ENCODE data around the gene INPP5A. TPM values are rescaled to one million over a fixed set of nuclear protein-coding genes. Genes with fewer than 3 reads are reported as not detected.
A peak's percentile ranks its signal among the peaks of the same experiment; 100 is the strongest.

INPP5A gene
- total and polyA plus RNA-seq, 7 donors: 17.6 to 132 (median 100) TPM

DNA sequence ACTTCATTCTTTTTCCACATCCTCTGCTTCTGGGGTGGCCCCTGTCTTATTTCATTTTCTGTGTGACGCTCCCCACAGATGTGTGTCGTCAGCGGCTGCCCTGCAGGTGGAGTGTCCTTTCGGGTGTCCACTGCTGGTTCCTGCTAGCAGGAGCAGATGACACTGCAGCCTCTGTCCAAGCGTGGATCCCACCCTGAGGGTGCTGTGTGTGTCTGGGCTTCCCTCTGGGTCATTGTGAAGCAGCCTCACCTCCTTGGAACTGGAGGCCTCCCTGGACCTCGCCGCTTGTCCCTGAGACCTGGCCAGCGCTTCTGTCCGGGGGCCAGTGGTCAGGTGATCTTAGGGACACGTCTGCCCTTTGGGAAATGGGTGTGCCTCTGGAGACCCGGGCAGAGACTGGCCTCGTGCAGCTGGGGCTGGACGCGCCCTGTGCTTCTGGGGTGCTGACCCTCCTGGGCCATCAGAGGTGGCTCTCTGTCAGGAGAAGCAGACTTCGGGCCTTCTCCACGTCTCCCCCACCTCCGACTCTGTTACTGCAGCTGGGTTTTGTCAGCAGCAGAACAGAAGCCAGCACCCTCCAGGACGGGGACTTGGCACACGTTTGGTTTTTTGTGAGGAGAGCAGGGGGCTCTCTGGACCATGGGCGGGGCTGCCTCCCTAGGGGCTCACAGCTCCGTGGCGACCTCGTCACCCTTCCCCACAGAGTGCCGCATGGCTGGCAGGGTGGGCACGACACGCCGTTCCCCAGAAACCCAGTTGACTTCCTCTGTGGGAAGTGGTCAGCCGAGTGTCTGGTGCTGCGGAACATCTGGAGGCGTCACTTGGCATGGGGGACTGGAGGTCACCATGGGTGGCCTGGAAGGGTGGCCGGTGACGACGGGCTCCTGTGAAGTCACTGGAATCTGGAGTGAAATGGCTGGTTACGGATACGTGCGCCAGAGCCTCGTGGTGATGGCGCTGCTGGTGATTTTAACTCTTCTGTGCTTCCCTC is 48.4 kb downstream of the INPP5A start:
- 72 to 85% methylated on average over 38 of the region's 38 CpGs for WGBS, 2 donors

DNA sequence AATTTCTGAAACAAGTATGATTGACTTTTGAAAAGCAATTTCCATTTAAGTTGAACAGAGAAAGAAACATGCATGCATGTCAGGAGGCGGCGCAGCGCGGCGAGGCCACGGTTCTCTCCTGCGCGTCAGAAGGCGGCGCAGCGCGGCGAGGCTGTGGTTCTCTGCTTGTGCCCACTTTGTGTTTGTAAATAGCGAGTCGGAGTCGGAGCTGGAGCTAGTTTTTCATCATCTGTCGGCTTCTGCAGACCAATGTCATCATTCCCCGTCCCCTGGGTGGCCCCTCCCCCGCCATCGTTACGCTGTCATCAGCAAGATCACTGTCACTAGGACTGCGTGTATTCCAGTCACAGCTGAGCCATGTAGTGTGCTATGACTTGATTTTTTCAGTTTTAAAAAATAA is 49.2 kb downstream of the INPP5A start:
- peak; percentile 60 for DNase-seq
- H3K27me3 ChIP-seq: no peaks in the 10 kb centered on the region
- H3K4me1 ChIP-seq: peaks cover 0 to 94% (median 83%) of the 10 kb centered on the region in 4 donors
- H3K4me3 ChIP-seq: no peak overlapping the region
- 95 to 96% methylated on average over 22 of the region's 22 CpGs for WGBS, 2 donors
- peak overlapping the region; percentile 71 to 84 (median 80) for H3K27ac ChIP-seq
- H3K9me3 ChIP-seq: no peaks in the 10 kb centered on the region
- H3K36me3 ChIP-seq: no peaks in the 10 kb centered on the region
- TF ChIP-seq EP300 (IDR thresholded peaks at IDR 0.05) (no peak), POLR2AphosphoS5 (IDR thresholded peaks at IDR 0.05) (no peak), POLR2A (IDR thresholded peaks at IDR 0.05) (no peak)
- TF ChIP-seq, protein P1, sequence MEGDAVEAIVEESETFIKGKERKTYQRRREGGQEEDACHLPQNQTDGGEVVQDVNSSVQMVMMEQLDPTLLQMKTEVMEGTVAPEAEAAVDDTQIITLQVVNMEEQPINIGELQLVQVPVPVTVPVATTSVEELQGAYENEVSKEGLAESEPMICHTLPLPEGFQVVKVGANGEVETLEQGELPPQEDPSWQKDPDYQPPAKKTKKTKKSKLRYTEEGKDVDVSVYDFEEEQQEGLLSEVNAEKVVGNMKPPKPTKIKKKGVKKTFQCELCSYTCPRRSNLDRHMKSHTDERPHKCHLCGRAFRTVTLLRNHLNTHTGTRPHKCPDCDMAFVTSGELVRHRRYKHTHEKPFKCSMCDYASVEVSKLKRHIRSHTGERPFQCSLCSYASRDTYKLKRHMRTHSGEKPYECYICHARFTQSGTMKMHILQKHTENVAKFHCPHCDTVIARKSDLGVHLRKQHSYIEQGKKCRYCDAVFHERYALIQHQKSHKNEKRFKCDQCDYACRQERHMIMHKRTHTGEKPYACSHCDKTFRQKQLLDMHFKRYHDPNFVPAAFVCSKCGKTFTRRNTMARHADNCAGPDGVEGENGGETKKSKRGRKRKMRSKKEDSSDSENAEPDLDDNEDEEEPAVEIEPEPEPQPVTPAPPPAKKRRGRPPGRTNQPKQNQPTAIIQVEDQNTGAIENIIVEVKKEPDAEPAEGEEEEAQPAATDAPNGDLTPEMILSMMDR (IDR thresholded peaks at IDR 0.05): no peak
- intact Hi-C loops (cut with DNase I): no loop called here

More for the DNA sequence above, 48.4 kb downstream of the INPP5A start:
- H3K4me1 ChIP-seq: peaks cover 0 to 87% (median 76%) of the 10 kb centered on the region in 4 donors
- DNase-seq: peak; percentile 79
- H3K36me3 ChIP-seq: no peaks in the 10 kb centered on the region
- peak overlapping the region in 1 of 4 donors; percentile 2 for H3K4me3 ChIP-seq
- no peaks in the 10 kb centered on the region for H3K27me3 ChIP-seq
- peak in 1 of 4 donors; percentile 12 for TF ChIP-seq EP300 (IDR thresholded peaks at IDR 0.05)
- TF ChIP-seq, protein P1 (IDR thresholded peaks at IDR 0.05): no peak
- TF ChIP-seq POLR2AphosphoS5 (IDR thresholded peaks at IDR 0.05): peak in 2 of 4 donors; percentile 67 to 78
- intact Hi-C loops (cut with DNase I): no loop called here
- peak overlapping the region; percentile 71 to 84 (median 80) for H3K27ac ChIP-seq
- no peaks in the 10 kb centered on the region for H3K9me3 ChIP-seq

DNA sequence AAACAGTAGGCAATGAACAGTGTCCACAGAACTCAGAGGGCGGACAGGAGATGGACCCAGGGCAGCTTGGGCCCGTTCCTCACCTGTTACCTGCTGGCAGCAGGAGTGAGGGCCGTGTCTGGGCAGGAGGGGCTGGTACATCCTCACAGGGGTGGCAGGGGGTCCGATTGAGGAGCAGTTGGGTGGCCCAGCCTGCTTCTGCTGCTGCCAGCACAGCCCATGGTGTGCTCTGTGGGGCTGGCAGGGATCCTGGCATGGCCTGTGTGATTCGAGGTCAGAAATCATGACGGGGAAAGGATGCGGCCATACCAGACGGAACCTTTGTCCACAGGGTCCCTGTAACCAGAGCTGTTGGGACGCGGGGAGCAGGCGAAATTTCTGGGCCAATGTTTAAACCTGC is 49.6 kb downstream of the INPP5A start:
- DNase-seq: peak; percentile 64
- intact Hi-C loops (cut with DNase I): no loop called here
- WGBS, 2 donors: 95 to 96% methylated on average over 11 of the region's 11 CpGs
- H3K36me3 ChIP-seq: no peaks in the 10 kb centered on the region
- no peaks in the 10 kb centered on the region for H3K27me3 ChIP-seq
- H3K9me3 ChIP-seq: no peaks in the 10 kb centered on the region
- no peak overlapping the region for H3K4me3 ChIP-seq
- H3K4me1 ChIP-seq: peaks cover 0 to 98% (median 87%) of the 10 kb centered on the region in 4 donors
- H3K27ac ChIP-seq: peak overlapping the region; percentile 71 to 84 (median 80)
- TF ChIP-seq EP300 (IDR thresholded peaks at IDR 0.05): no peak
- no peak for TF ChIP-seq POLR2A (IDR thresholded peaks at IDR 0.05)
- TF ChIP-seq POLR2AphosphoS5 (IDR thresholded peaks at IDR 0.05): no peak

DNA sequence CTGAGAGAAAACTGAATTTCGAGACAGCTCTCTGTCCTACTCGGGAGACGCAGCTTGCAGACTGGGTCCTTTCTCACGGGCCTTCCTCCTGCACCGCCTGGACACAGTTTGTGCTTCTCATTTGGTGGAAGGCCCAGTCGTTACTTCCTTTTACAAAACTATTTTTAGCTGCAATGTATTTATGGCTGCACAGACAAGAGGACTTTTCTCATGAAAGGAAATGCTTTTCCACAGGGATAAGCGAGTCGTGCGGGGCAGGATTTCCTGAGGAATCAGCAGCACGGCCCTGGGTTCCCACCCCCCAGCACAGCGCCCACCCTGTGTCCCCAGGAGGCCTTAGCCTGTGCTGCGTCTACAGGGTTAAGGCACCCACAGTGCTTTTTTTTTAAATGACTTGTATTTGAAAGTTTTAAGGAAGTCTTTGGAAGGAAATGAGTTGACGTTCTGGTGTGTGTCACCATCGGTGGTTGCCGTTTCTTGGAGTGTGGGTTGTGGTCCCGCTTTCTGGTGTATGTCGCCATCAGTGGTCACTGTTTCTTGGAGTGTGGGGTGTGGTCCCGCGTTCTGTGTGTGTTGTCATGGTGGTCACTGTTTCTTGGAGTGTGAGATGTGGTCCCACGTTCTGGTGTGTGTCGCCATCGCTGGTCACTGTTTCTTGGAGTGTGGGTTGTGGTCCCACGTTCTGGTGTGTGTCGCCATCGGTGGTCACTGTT is 50.9 kb downstream of the INPP5A start:
- DNase-seq: peak; percentile 78
- Histone ChIP-seq H3K27me3 (no peaks in the 10 kb centered on the region), H3K36me3 (no peaks in the 10 kb centered on the region), H3K4me3 (peak overlapping the region in 1 of 4 donors; percentile 16), H3K9me3 (no peaks in the 10 kb centered on the region), H3K4me1 (peaks cover 0 to 98% (median 87%) of the 10 kb centered on the region in 4 donors), H3K27ac (peak overlapping the region; percentile 71 to 84 (median 80))
- 42 to 77% methylated on average over 25 of the region's 25 CpGs for WGBS, 2 donors
- peak in 3 of 4 donors; percentile 15 to 37 (median 32) for TF ChIP-seq POLR2AphosphoS5 (IDR thresholded peaks at IDR 0.05)
- no peak for TF ChIP-seq POLR2A (IDR thresholded peaks at IDR 0.05)
- TF ChIP-seq EP300 (IDR thresholded peaks at IDR 0.05): peak in 1 of 4 donors; percentile 8
- intact Hi-C loops (cut with DNase I): no loop called here

DNA sequence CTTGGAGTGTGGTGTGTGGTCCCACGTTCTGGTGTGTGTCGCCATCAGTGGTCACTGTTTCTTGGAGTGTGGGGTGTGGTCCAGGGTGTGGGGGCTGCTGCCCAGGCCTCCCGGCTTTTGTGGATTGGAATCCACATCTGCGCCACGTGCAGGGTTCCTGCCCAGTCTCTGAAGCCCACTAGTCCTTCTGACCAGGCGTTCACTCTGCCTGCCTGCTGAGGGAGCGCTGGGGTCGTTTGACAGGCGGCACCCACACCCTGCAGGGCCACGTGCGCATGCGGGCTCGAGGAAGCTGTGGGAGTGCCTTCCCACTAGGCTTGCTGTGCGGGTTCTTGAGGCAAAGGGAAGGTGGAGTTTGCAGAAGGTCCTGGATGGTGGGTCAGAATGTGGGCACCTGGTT is 51.4 kb downstream of the INPP5A start:
- Histone ChIP-seq H3K4me1 (peaks cover 0 to 98% (median 86%) of the 10 kb centered on the region in 4 donors), H3K36me3 (no peaks in the 10 kb centered on the region), H3K9me3 (no peaks in the 10 kb centered on the region), H3K27ac (peak overlapping the region; percentile 71 to 84 (median 80)), H3K4me3 (no peak overlapping the region), H3K27me3 (no peaks in the 10 kb centered on the region)
- 76 to 79% methylated on average over 14 of the region's 14 CpGs for WGBS, 2 donors
- intact Hi-C loops (cut with DNase I): no loop called here
- DNase-seq: no peak
- TF ChIP-seq POLR2AphosphoS5 (IDR thresholded peaks at IDR 0.05) (no peak), EP300 (IDR thresholded peaks at IDR 0.05) (no peak), POLR2A (IDR thresholded peaks at IDR 0.05) (no peak)
- TF ChIP-seq, protein P1 (IDR thresholded peaks at IDR 0.05): no peak

Measured in sigmoid colon (tissue), 7 donors.